ENCODE results near the gene EEIG1.
"Not testable (repeated sequence)": the region's sequence is repeated elsewhere in the genome, so short reads cannot be mapped to it uniquely, and the experiment has no call there.

The EEIG1 gene

GRCh38 chr9:127980706-127981558 is at the start of gene EEIG1:
Gene EEIG1 (minus strand): TSS chr9:127980989. CDS start chr9:127980137, 852 bp downstream.
- 0 out of 2 replicates have a peak, but pooled peaks have one; percentile 13 for TF ChIP-seq CTCF (conservative IDR thresholded peaks at IDR 0.05)
- H3K27ac ChIP-seq: peak within 1 kb of the TSS; percentile 100

- H3K27ac ChIP-seq: no peak overlapping the region
- TF ChIP-seq CTCF (conservative IDR thresholded peaks at IDR 0.05): no peak
Observed at GRCh38 chr9:128027705-128028104, 46.9 kb upstream of the EEIG1 start.

- H3K27ac ChIP-seq: no peak overlapping the region
- TF ChIP-seq CTCF (conservative IDR thresholded peaks at IDR 0.05): no peak
Observed at GRCh38 chr9:128026773-128027541, 46.2 kb upstream of the EEIG1 start.

- TF ChIP-seq CTCF (conservative IDR thresholded peaks at IDR 0.05): no peak
- H3K27ac ChIP-seq: no peak overlapping the region
Observed at GRCh38 chr9:128026255-128026772, 45.5 kb upstream of the EEIG1 start.

GRCh38 chr9:128025736-128026135 is 44.9 kb upstream of the EEIG1 start:
- no peak for TF ChIP-seq CTCF (conservative IDR thresholded peaks at IDR 0.05)

GRCh38 chr9:128024761-128025308 is 44.0 kb upstream of the EEIG1 start:
- H3K27ac ChIP-seq: no peak overlapping the region
- TF ChIP-seq CTCF (conservative IDR thresholded peaks at IDR 0.05): no peak

More at GRCh38 chr9:128025736-128026135, 44.9 kb upstream of the EEIG1 start:
- H3K27ac ChIP-seq: no peak overlapping the region

GRCh38 chr9:128023671-128024070 is 42.9 kb upstream of the EEIG1 start:
- not testable (repeated sequence) for H3K27ac ChIP-seq
